ENCODE measurements around the gene BPIFB4. TPM values are rescaled to one million over a fixed set of nuclear protein-coding genes. Genes with fewer than 3 reads are reported as not detected.

BPIFB4 gene
- total RNA-seq (under 1 TPM in 2 of 4 donors, not detected in 2; 0.62 to 0.69 TPM), polyA plus RNA-seq (not detected)
- long read RNA-seq, donor 1: 0 reads
- long read RNA-seq, donor 2: 0 reads
- long read RNA-seq, donor 3: 0 reads
- long read RNA-seq, donor 4: 0 reads

- no peak for ATAC-seq
These were observed at the start of gene BPIFB4 for GRCh38 chr20:33079259-33079658. TSS of gene BPIFB4 (plus strand) at chr20:33079643. CDS start at chr20:33081527, 1,884 bp downstream.

DNA sequence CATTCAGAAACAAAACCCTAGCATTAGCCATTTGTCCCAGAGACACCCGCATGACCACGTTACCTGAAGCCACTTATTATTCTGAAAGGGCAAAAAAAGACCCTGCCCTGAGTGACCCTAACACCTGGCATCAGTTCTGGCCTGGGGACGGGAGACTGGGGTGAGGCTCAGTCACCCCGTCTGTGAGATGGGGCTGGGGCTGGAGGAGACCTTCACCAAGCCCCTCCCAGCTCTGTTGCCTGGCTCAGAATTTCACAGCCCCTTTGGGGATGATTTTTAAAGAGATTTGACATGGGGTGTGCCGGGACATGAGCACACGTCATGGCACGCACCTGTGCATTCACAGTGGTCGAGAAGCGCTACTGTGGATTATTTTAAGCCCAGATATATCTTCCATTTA lies 49.4 kb upstream of the BPIFB4 start:
- Histone ChIP-seq H3K4me1 (ENCODE audit: control insufficient read depth, insufficient read depth, low read length) (no peaks in the 10 kb centered on the region), H3K4me3 (ENCODE audit: low read length) (no peak overlapping the region), H3K27me3 (ENCODE audit: control insufficient read depth, insufficient read depth) (no peaks in the 10 kb centered on the region), H3K27ac (ENCODE audit: low read length) (no peak overlapping the region), H3K9me3 (ENCODE audit: control insufficient read depth, low read length) (no peaks in the 10 kb centered on the region)
- intact Hi-C loops (cut with DNase I): no loop called here
- DNase-seq (no peak), ATAC-seq (no peak)
- 88% methylated on average over 9 of the region's 9 CpGs for WGBS

More at GRCh38 chr20:33079259-33079658, at the start of gene BPIFB4:
- Histone ChIP-seq H3K27ac (ENCODE audit: low read length) (no peak within 1 kb of the TSS), H3K4me3 (ENCODE audit: low read length) (no peak within 1 kb of the TSS), H3K27me3 (ENCODE audit: control insufficient read depth, insufficient read depth) (no peaks in the 10 kb centered on the region), H3K4me1 (ENCODE audit: control insufficient read depth, insufficient read depth, low read length) (no peaks in the 10 kb centered on the region), H3K9me3 (ENCODE audit: control insufficient read depth, low read length) (no peaks in the 10 kb centered on the region)
- 76% methylated on average over 2 of the region's 2 CpGs for WGBS
- intact Hi-C loops (cut with DNase I): loop anchor here in 1 of 4 donors (5.0 kb wide), 1 partner anchor 177 kb away; no protein-coding TSS in a partner anchor
- no peak for DNase-seq

DNA sequence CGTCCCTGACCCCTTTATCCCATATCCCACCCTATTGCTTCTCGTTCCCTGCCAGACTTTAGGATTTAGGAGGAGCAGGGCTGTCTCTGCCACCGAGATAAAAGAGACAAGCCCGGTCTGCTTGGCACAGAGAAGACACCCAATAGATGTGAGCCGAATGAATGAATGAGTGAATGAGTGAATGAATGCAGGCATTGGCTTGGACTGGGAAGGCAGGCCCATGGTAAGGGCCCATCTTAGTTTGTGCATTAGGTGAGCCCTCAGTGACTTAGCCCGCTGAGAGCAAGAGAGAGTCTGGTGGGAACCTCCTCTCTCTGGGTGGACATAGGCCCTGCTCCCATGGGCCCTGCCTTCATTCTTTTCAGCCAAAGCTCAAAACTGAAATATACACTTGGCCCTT lies 48.9 kb upstream of the BPIFB4 start:
- H3K27ac ChIP-seq (ENCODE audit: low read length): no peak overlapping the region
- DNase-seq: no peak
- no peaks in the 10 kb centered on the region for H3K4me1 ChIP-seq (ENCODE audit: control insufficient read depth, insufficient read depth, low read length)
- no peak overlapping the region for H3K4me3 ChIP-seq (ENCODE audit: low read length)
- no peaks in the 10 kb centered on the region for H3K27me3 ChIP-seq (ENCODE audit: control insufficient read depth, insufficient read depth)
- no peaks in the 10 kb centered on the region for H3K9me3 ChIP-seq (ENCODE audit: control insufficient read depth, low read length)
- ATAC-seq: no peak
- WGBS: 78% methylated on average over 6 of the region's 6 CpGs
- intact Hi-C loops (cut with DNase I): no loop called here

DNA sequence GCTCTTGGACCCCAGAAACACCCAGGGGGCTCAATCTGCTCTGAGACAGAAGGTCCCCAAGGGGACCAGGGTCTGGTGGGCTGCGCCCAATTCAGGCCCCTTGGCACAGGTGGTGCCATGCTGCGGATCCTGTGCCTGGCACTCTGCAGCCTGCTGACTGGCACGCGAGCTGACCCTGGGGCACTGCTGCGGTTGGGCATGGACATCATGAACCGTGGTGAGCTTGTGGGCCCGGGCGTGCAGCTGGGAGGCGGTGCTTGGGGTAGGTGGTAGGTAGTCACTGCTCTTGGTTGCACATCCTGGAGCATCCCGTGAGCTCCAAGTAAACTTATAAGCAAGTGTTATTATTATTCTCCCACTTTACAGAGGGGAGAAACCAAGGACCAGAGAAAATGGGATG lies 47.9 kb upstream of the BPIFB4 start, which contains the start of gene BPIFB6:
BPIFB6 (plus strand) TSS at position 118 of the 400 bp plus-strand sequence; CDS start at position 118, 0 bp downstream.
- Histone ChIP-seq H3K9me3 (ENCODE audit: control insufficient read depth, low read length) (no peaks in the 10 kb centered on the region), H3K4me3 (ENCODE audit: low read length) (no peak within 1 kb of the TSS), H3K27ac (ENCODE audit: low read length) (no peak within 1 kb of the TSS), H3K4me1 (ENCODE audit: control insufficient read depth, insufficient read depth, low read length) (no peaks in the 10 kb centered on the region), H3K27me3 (ENCODE audit: control insufficient read depth, insufficient read depth) (no peaks in the 10 kb centered on the region)
- DNase-seq (no peak), ATAC-seq (no peak)
- 89% methylated on average over 10 of the region's 10 CpGs for WGBS
- intact Hi-C loops (cut with DNase I): no loop called here

GRCh38 chr20:33032555-33032954 lies 46.9 kb upstream of the BPIFB4 start:
- DNase-seq (no peak), ATAC-seq (no peak)
- intact Hi-C loops (cut with DNase I): no loop called here
- no peaks in the 10 kb centered on the region for H3K4me1 ChIP-seq (ENCODE audit: control insufficient read depth, insufficient read depth, low read length)
- no peaks in the 10 kb centered on the region for H3K27me3 ChIP-seq (ENCODE audit: control insufficient read depth, insufficient read depth)
- H3K27ac ChIP-seq (ENCODE audit: low read length): no peak overlapping the region
- H3K4me3 ChIP-seq (ENCODE audit: low read length): no peak overlapping the region
- 72% methylated on average over 6 of the region's 6 CpGs for WGBS
- H3K9me3 ChIP-seq (ENCODE audit: control insufficient read depth, low read length): no peaks in the 10 kb centered on the region

DNA sequence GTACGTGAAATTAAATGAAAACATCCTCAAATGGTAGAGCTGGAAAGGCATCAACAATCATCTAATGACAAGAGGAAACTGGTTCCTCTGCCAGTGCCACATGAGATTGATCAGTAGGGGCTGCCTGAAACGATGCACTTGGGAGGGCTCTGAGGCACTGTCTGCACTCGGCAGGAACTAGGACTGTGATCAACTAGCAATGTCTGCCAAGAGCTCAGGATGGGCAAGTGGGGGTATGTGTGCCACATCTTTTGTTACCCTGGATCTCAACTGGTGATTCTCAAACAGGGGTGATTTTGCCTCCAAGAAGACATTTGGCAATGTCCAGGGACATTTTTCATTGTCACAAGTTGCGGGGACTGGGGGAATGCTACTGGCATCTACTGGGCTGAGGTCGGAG lies 46.1 kb upstream of the BPIFB4 start:
- no peaks in the 10 kb centered on the region for H3K4me1 ChIP-seq (ENCODE audit: control insufficient read depth, insufficient read depth, low read length)
- 62% methylated on average over 5 of the region's 5 CpGs for WGBS
- no peak overlapping the region for H3K27ac ChIP-seq (ENCODE audit: low read length)
- H3K27me3 ChIP-seq (ENCODE audit: control insufficient read depth, insufficient read depth): no peaks in the 10 kb centered on the region
- DNase-seq: no peak
- intact Hi-C loops (cut with DNase I): no loop called here
- ATAC-seq: no peak
- H3K4me3 ChIP-seq (ENCODE audit: low read length): no peak overlapping the region
- no peaks in the 10 kb centered on the region for H3K9me3 ChIP-seq (ENCODE audit: control insufficient read depth, low read length)

DNA sequence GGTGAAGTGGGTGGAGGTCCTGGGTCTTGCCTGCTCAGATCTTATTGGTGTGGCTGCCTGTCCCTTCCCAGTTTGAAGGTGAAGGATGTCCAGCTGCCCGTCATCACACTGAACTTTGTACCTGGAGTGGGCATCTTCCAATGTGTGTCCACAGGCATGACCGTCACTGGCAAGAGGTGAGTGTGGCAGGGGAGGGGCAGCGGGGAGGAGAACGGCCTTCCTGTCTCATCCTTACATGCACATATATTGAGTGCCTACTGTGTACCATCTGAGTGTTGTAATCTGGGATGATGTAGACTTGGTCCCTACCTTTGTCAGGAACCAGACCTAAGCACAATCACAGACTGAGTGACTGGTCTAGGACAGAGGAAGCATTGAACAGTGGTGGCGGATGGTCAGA lies 45.3 kb upstream of the BPIFB4 start:
- H3K27ac ChIP-seq (ENCODE audit: low read length): no peak overlapping the region
- no peak for ATAC-seq
- no peak for DNase-seq
- no peaks in the 10 kb centered on the region for H3K4me1 ChIP-seq (ENCODE audit: control insufficient read depth, insufficient read depth, low read length)
- H3K9me3 ChIP-seq (ENCODE audit: control insufficient read depth, low read length): no peaks in the 10 kb centered on the region
- 74% methylated on average over 5 of the region's 5 CpGs for WGBS
- intact Hi-C loops (cut with DNase I): no loop called here
- H3K4me3 ChIP-seq (ENCODE audit: low read length): no peak overlapping the region
- H3K27me3 ChIP-seq (ENCODE audit: control insufficient read depth, insufficient read depth): no peaks in the 10 kb centered on the region

DNA sequence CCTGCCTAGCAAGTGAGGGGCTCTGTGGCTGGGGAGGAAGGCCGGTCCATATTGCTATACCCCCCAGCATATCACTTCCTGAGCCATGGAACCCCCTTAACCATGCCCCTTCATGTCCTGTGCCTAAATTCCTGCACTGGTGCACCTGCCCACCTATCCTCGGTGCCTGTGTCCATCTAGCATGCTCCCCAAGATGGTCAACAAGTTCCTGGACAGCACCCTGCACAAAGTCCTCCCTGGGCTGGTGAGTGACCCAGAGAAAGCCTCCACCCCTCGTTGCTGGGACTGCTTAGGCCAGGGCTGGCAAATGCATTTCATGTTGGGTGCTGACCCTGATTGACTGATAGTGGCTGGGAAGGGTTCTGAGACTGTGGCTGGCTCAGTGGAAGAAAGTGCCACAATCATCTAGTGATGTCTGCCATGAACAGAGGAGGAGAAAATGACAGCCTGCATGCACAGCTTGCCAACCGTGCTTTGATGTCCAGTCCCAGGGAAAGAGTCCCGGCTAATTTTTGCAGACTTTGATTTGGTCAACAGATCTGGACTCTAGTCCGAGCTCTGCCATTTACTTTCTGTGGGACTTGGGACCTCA lies 44.4 kb upstream of the BPIFB4 start:
- ATAC-seq (no peak), DNase-seq (no peak)
- WGBS: 82% methylated on average over 6 of the region's 6 CpGs
- Histone ChIP-seq H3K4me1 (ENCODE audit: control insufficient read depth, insufficient read depth, low read length) (no peaks in the 10 kb centered on the region), H3K27me3 (ENCODE audit: control insufficient read depth, insufficient read depth) (no peaks in the 10 kb centered on the region), H3K27ac (ENCODE audit: low read length) (no peak overlapping the region), H3K4me3 (ENCODE audit: low read length) (no peak overlapping the region), H3K9me3 (ENCODE audit: control insufficient read depth, low read length) (no peaks in the 10 kb centered on the region)
- intact Hi-C loops (cut with DNase I): no loop called here

GRCh38 chr20:33037456-33037855 lies 42.0 kb upstream of the BPIFB4 start:
- intact Hi-C loops (cut with DNase I): no loop called here
- WGBS: 66% methylated on average over 5 of the region's 5 CpGs
- no peaks in the 10 kb centered on the region for H3K9me3 ChIP-seq (ENCODE audit: control insufficient read depth, low read length)
- no peak overlapping the region for H3K27ac ChIP-seq (ENCODE audit: low read length)
- no peaks in the 10 kb centered on the region for H3K4me1 ChIP-seq (ENCODE audit: control insufficient read depth, insufficient read depth, low read length)
- no peak overlapping the region for H3K4me3 ChIP-seq (ENCODE audit: low read length)
- H3K27me3 ChIP-seq (ENCODE audit: control insufficient read depth, insufficient read depth): no peaks in the 10 kb centered on the region
- ATAC-seq (no peak), DNase-seq (no peak)

DNA sequence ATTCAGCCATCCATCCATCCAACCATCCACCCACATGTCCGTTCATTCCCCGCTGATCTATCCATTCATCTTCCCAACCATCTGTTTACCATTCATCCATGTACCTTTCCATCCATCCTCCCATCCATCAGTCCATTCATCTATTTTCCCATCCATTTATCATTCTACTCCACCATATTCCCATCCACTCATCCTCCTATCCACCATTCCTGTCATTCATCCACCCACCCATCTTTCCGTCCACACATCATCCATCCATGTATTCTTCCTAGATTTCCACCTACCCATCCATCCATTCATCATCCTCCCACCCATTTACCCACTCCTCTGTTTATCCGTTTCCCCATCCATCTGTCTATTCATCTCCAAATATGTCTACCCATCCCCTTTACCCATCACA lies 41.2 kb upstream of the BPIFB4 start:
- no peak for ATAC-seq
- intact Hi-C loops (cut with DNase I): no loop called here
- Histone ChIP-seq H3K9me3 (ENCODE audit: control insufficient read depth, low read length) (no peaks in the 10 kb centered on the region), H3K27ac (ENCODE audit: low read length) (no peak overlapping the region), H3K27me3 (ENCODE audit: control insufficient read depth, insufficient read depth) (no peaks in the 10 kb centered on the region), H3K4me1 (ENCODE audit: control insufficient read depth, insufficient read depth, low read length) (no peaks in the 10 kb centered on the region), H3K4me3 (ENCODE audit: low read length) (no peak overlapping the region)
- WGBS: 87% methylated on average over 4 of the region's 4 CpGs
- DNase-seq: no peak

DNA sequence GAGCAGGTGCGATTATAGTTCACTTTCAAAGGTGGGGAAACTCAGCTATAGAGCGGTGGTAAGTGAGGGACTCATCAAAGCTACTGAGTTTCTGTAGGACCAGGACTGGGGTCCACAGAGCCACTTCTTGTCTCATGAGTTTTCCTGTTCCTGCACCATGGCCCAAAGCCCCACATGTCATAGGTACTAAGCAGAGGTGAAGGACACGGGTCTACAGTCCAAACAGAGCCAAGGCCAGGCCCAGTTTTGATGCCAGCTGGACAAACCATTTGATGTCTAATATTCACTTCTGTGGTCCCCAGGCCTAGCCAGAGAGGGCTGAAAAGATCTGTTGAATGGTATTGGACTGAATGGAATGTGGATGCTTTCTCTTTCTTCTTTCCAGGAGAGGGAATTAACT lies 37.0 kb upstream of the BPIFB4 start:
- ATAC-seq: no peak
- WGBS: 84% methylated on average over 3 of the region's 3 CpGs

More for the DNA sequence above, 37.0 kb upstream of the BPIFB4 start:
- Histone ChIP-seq H3K9me3 (ENCODE audit: control insufficient read depth, low read length) (no peaks in the 10 kb centered on the region), H3K27ac (ENCODE audit: low read length) (no peak overlapping the region), H3K27me3 (ENCODE audit: control insufficient read depth, insufficient read depth) (no peaks in the 10 kb centered on the region), H3K4me1 (ENCODE audit: control insufficient read depth, insufficient read depth, low read length) (no peaks in the 10 kb centered on the region), H3K4me3 (ENCODE audit: low read length) (no peak overlapping the region)
- DNase-seq: no peak
- intact Hi-C loops (cut with DNase I): no loop called here
